HG03060 (cell line): ENCODE data around the gene RNASE3.
"Not testable (repeated sequence)": the region's sequence is repeated elsewhere in the genome, so short reads cannot be mapped to it uniquely, and the experiment has no call there.

ENCODE experiments used
- ATAC-seq: cut with Tn5 transposase; IDR thresholded peaks from one replicate; pipeline ENCODE4 v1.9.1; 2021; ENCODE audit warnings: low read depth, moderate number of reproducible peaks; ENCODE audit not compliant: unreplicated experiment

Gene RNASE3

DNA sequence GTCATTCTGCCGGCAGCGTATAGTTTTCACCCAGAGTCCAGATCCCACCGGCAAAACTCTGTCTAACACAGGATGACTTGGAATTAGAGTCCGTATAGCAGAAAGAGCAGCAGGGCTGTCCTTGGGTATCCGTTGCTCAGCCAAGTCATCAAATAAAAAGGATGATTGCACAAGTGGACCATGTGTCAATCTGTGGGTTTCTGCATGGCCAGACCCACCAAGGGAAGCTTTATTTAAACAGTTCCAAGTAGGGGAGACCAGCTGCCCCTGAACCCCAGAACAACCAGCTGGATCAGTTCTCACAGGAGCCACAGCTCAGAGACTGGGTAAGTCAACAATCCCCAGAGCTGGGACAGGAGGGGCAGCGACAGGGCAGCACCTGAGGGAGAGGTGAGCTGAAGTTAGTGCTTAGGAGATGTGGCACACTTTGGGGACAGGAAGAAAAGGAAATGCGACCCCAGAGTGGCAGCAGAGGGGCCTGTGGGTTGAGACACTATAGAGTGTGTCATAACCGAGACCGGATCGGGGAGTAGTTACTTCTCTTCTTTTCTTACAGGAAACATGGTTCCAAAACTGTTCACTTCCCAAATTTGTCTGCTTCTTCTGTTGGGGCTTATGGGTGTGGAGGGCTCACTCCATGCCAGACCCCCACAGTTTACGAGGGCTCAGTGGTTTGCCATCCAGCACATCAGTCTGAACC, at the start of gene RNASE3:
TSS of gene RNASE3 (plus strand) at position 260 of the 700 bp plus-strand sequence. CDS start at position 562, 302 bp downstream.
- not testable (repeated sequence) for ATAC-seq

DNA sequence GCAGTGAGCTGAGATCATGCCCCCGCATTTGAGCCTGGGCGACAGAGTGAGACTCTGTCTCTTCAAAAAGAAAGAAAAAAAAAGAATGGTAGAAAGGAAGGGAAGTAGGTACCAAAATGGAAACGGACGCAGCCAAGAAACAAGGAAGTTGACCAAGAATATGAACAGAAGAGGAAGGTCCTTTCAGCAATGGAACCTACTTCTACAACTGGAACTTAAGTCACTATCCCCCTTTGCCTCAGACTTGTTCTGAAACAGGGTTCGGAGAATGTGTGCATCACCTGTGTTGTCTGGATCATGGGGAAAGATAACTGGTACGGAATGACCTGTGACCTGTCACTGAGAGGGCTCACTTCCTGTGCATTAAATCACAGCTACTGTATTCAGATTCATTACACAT, 44.6 kb upstream of the RNASE3 start:
- ATAC-seq: no peak

DNA sequence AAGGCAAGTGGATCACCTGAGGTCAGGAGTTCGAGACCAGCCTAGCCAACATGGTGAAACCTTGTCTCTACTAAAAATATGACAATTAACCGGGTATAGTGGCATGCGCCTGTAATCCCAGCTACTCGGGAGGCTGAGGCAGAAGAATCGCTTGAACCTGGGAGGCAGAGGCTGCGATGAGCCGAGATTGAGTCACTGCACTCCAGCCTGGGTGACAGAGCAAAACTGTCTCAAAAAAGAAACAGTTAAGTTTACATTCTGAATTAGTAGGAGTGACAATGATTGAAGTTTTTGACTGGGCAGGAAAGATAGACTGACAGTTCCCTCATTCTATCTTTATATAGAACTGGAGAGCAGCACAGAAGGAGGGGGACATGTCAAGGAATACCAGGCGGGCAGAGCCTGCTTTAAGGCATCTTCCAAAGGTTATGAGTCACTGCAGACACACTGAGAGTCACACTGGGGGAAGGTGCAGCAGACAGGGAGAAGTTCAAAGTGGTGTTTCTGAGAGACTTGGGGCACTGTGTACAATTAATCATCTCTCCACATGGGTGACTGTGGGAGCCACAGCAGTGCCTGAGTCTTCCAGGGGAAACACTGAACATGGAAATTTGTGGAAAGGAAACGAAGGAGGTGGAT, 42.8 kb upstream of the RNASE3 start:
- ATAC-seq: no peak

GRCh38 chr14:20848955-20849570, 42.1 kb upstream of the RNASE3 start:
- no peak for ATAC-seq

DNA sequence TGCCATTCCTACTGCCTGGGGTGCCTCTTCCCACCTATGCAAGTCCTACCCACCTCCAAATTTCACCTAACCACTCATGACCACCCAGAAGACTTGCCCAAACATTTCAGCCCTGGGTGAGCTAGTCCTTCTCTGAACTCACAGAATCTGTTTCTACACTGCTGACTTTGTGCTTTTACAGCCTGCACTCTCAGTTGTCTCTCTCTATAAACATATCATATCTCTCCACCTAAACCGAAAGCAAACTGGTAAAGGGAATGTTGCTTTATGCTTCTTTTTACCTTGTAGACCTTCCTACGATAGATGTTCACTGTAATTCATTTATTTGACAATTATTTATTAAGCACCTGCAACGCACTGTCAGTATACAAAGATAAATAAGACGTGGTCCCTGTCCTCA, 38.1 kb upstream of the RNASE3 start:
- ATAC-seq: no peak

- peak; percentile 63 for ATAC-seq
Observed at GRCh38 chr14:20855652-20856291, 35.4 kb upstream of the RNASE3 start.

DNA sequence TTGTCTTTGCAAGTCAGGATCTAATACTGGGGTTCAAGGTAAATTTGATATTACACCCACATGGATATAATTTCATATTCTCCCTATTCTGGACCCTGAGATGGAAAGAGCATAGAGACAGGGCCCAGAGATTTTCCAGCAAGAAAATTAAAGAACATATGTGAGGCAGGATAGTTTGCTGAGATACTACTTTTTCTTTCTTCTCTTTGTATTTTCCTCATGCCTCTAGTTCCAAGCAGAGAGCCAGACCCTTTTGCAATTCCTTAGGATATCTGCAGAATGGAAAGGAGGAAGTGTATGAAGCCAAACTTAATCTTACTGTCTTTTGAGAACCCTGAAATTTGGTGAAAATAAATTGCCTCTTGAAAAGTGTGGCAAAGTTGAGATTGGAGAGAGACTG, 34.0 kb upstream of the RNASE3 start:
- ATAC-seq: no peak

DNA sequence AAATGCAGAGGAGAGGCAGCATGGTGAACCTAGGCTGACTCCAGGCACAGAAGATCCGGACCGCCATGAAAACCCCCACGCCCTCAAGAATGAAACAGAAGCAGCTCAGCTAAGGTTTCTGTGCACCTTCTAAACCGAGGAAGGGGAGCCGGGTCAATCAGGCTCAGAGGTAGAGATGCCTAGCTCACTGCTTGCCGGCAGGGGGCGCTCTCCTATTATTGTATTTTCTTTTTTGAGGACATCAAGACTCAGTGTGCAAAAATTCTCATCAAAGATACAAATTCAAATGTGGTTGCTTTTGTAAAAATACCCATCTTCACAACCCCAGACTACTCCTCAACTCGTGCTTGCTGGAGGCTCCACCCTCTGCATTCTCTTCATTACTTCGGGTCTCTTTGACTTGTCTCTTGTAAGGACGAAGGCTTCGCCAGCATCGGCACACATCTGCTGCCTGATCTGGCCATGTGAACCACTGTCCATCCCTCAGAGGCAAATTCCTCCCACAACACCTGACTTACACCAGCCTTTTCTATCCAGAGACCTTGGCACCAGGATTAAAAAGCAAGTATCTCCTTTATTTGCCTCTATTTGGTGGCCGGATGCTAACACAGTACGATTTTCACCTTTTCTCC, 33.4 kb upstream of the RNASE3 start:
- ATAC-seq: no peak

- ATAC-seq: no peak
Observed at GRCh38 chr14:20866194-20866593, 25.0 kb upstream of the RNASE3 start.

DNA sequence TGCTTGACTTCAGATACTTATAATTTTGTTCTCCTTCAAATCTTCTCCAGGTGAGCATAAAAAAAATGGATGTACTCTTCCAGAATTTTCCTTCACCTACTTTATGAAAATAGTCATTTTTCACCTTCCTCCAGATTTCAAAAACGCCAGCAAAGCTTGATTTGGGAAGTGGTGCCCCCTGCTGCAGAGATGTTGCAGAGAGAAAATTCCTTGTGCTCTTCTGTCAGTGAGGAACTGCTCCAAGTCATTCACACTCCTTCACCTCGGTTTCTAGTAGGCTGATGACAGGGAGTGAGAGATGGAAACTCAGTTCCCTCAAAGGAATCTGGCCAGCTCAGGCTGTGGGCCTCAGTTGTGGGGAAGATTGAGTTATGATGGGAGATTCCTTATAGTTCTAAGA, 24.2 kb upstream of the RNASE3 start:
- ATAC-seq: no peak

- ATAC-seq: no peak
Observed at GRCh38 chr14:20873370-20874177, 17.6 kb upstream of the RNASE3 start.

DNA sequence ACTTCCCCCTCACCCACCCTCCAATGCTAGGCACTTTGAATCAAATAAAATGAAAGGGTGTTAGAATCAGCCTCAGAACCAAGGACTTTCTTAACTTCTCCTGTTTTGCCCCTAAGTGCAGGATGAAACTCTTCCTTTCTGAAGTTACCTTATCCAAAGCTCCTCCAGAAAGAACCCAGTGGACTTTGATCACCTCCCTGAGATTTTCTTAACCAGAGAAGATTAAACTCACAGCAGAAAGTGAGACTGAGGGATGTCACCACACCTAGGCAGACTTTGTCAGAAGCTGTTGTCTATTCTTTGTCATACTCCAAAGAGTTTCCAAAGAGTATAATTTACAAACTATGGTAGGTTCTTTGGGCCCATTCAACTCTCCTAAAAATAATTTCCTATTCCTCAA, 14.2 kb upstream of the RNASE3 start:
- ATAC-seq: no peak

GRCh38 chr14:20878695-20879094, 12.5 kb upstream of the RNASE3 start:
- no peak for ATAC-seq

DNA sequence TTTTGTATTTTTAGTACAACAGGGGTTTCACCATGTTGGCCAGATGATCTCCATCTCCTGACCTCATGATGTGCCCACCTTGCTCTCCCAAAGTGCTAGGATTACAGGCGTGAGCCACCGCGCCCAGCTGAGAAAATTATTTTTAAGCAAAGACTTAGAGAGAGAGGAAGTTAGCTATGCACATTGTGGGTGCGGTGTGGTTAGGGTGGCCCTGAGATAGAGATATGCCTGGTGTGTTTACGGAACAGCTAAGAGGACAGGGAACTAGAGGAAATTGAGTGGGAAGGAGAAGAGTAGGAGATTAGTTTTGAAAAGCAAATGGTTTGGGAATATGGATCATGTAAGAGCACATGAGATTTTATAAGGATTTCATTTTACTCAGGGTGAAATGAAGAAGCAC, 10.0 kb upstream of the RNASE3 start:
- not testable (repeated sequence) for ATAC-seq

GRCh38 chr14:20882787-20883186, 8.4 kb upstream of the RNASE3 start:
- ATAC-seq: not testable (repeated sequence)

DNA sequence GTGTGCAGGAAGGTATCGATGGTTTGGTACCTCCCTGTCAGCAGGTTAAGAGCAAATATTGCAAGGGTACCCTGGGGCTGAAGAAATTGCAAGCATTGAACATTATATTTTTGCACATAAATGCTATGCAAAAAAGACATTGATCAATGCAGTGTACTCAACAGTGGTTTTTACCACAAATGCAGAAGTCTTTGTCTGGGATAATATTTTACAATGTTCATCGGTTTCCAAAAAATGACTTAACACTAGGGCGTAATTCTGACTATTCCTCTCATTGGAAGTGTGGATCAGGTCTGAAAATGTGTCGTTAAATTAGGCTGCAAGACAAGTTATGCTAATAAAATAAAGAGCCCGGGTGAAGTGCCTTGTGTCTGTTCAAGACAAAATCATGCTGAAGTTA, 2.8 kb upstream of the RNASE3 start:
- not testable (repeated sequence) for ATAC-seq

- not testable (repeated sequence) for ATAC-seq
Observed at GRCh38 chr14:20895322-20895721, 4.1 kb downstream of the RNASE3 start.

GRCh38 chr14:20904393-20905029, 13.3 kb downstream of the RNASE3 start:
- no peak for ATAC-seq

DNA sequence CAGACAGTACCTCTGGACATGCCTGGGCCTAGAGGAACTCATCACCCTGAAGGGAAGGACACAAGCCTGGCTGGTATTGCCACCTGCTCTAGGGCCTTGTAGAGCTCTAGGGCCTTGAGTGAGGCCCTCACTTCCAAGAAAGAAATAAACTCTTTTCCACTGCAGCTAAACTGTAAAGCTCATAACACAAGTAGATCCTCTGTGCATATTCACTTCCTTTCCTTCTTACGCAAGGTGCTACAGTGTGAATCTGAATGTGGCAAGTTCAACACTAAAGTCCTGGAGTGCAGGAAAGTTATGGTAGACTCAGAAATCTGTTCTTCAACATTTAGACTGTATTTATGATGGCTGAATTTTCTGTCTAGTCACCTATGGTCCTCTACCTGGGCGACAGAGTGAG, 14.5 kb downstream of the RNASE3 start:
- ATAC-seq: no peak

DNA sequence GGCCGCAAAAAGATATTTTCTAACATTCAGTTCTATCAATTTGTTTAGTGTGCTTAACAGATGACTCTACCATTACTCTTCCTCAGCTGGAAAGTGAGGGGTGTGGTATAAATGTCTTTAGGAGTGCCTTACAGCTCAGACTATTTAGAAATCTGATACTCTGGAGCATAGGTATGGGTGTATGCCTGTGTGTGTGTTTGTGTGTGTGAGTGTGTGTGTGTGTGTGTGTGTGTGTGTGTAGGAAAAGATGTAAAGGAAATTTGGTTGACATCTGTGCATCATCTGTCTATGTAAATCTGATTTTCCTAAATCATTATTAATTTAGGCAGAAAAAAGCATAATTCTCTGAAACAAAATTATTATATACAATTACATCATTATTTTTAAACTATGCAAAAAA, 16.0 kb downstream of the RNASE3 start:
- ATAC-seq: no peak
